Measurements from ENCODE around the gene SEC61G.

GRCh38 chr7:54722502-54722901 lies 36.5 kb downstream of the SEC61G start:
- TF ChIP-seq POLR2A (IDR thresholded peaks at IDR 0.05; ENCODE audit: low read length) = no peak
- no peak for TF ChIP-seq GATA1 (IDR thresholded peaks at IDR 0.05; ENCODE audit: low read depth, low read length)
